K562 (cell line): Measurements from ENCODE around the gene TMEM121. TPM values are rescaled to one million over a fixed set of nuclear protein-coding genes. Genes with fewer than 3 reads are reported as not detected.

Experiments used
- CBX3 ChIP-seq, 2 experiments: IDR thresholded peaks; 1 replicate in 1 of 2; 2 replicates in 1 of 2; pipeline ENCODE4 v1.6.1; 2012; ENCODE audit warnings: inconsistent platforms in 2 of 2, low read length in 2 of 2, borderline replicate concordance in 1 of 2, control low read depth in 1 of 2
- CBX8 ChIP-seq: fragments of 200-600 bp; sonication (generic); IDR thresholded peaks from 2 replicates; pipeline ENCODE4 v1.6.1; 2012; ENCODE audit warnings: borderline replicate concordance, mixed run types, low read depth, mild to moderate bottlenecking, moderate library complexity, mixed read lengths, low read length, control low read depth, inconsistent platforms; ENCODE audit not compliant: poor library complexity, severe bottlenecking; ENCODE audit errors: extremely low read depth
- CC2D1A ChIP-seq: fragments of 450-650 bp; IDR thresholded peaks from 2 replicates; pipeline ENCODE4 v1.6.1; 2017; ENCODE audit warnings: mild to moderate bottlenecking
- COPS2 ChIP-seq: fragments of 450-650 bp; conservative IDR thresholded peaks from 2 replicates; pipeline ENCODE4 v1.6.1; 2016; ENCODE audit warnings: mild to moderate bottlenecking, moderate library complexity
- ETV5 ChIP-seq: sonication (generic); formaldehyde crosslinking; IDR thresholded peaks from 2 replicates; pipeline ENCODE4 v1.4.0; 2020; ENCODE audit warnings: low read depth, mild to moderate bottlenecking, missing genetic modification reagents
- FIP1L1 ChIP-seq: fragments of 200-400 bp; formaldehyde crosslinking; IDR thresholded peaks from 2 replicates; pipeline ENCODE4 v1.6.1; 2018; ENCODE audit warnings: mild to moderate bottlenecking, low read depth, low read length; ENCODE audit not compliant: poor library complexity, severe bottlenecking
- HIVEP1 ChIP-seq: fragments of 250-450 bp; sonication (Bioruptor Pico); IDR thresholded peaks from 2 replicates; pipeline ENCODE4 v1.4.0; 2020; ENCODE audit warnings: mild to moderate bottlenecking
- HMG20A ChIP-seq: fragments of 450-650 bp; formaldehyde crosslinking; conservative IDR thresholded peaks from 2 replicates; pipeline ENCODE4 v1.4.0; 2020; ENCODE audit warnings: mild to moderate bottlenecking, mixed read lengths
- HSF4 ChIP-seq: fragments of 250-450 bp; sonication (Bioruptor Pico); IDR thresholded peaks from 2 replicates; pipeline ENCODE4 v2.1.2; 2022; ENCODE audit warnings: mild to moderate bottlenecking, moderate library complexity, borderline replicate concordance
- JUND ChIP-seq, 2 experiments: IDR thresholded peaks; 2 replicates in 1 of 2; 3 replicates in 1 of 2; pipeline ENCODE4 v1.6.1; 2011; ENCODE audit warnings: borderline replicate concordance in 2 of 2, low read depth in 2 of 2, low read length in 2 of 2, improper control_type of control experiment in 1 of 2, missing biosample characterization in 1 of 2, missing genetic modification characterization in 1 of 2, missing genetic modification reagents in 1 of 2
- KLF10 ChIP-seq: fragments of 250-450 bp; sonication (Bioruptor Pico); IDR thresholded peaks from 2 replicates; pipeline ENCODE4 v1.6.1; 2021; ENCODE audit warnings: matching md5 sums
- MCM2 ChIP-seq: fragments of 450-650 bp; IDR thresholded peaks from 2 replicates; pipeline ENCODE4 v1.6.1; 2017; ENCODE audit warnings: low read depth, mild to moderate bottlenecking
- MCM3 ChIP-seq: fragments of 450-650 bp; IDR thresholded peaks from 2 replicates; pipeline ENCODE4 v1.6.1; 2016
- NFE2L1 ChIP-seq: fragments of 450-650 bp; IDR thresholded peaks from 2 replicates; pipeline ENCODE4 v1.6.1; 2016; ENCODE audit warnings: missing genetic modification characterization, low read depth, mild to moderate bottlenecking, missing compliant biosample characterization, moderate library complexity, borderline replicate concordance
- PCBP2 ChIP-seq: fragments of 200-400 bp; formaldehyde crosslinking; IDR thresholded peaks from 2 replicates; pipeline ENCODE4 v1.6.1; 2018; ENCODE audit warnings: low read length, low read depth, mild to moderate bottlenecking, moderate library complexity; ENCODE audit not compliant: poor library complexity, severe bottlenecking
- RNF219 ChIP-seq: fragments of 250-450 bp; sonication (Bioruptor Pico); IDR thresholded peaks from 2 replicates; pipeline ENCODE4 v1.5.0; 2022; ENCODE audit warnings: mild to moderate bottlenecking
- RUNX1 ChIP-seq: sonication (generic); IDR thresholded peaks from 2 replicates; pipeline ENCODE4 v1.6.1; 2016; ENCODE audit warnings: antibody characterized with exemption, low read depth
- SMAD2 ChIP-seq: fragments of 150-350 bp; IDR thresholded peaks from 2 replicates; pipeline ENCODE4 v1.6.1; 2014; ENCODE audit warnings: low read depth, mild to moderate bottlenecking, low read length
- SRSF7 ChIP-seq: fragments of 200-400 bp; formaldehyde crosslinking; optimal IDR thresholded peaks from 2 replicates; pipeline ENCODE3; 2017; ENCODE audit warnings: mild to moderate bottlenecking, low read depth, low read length
- TAF7 ChIP-seq: fragments of 450-650 bp; IDR thresholded peaks from 2 replicates; pipeline ENCODE4 v1.6.1; 2016; ENCODE audit warnings: missing genetic modification characterization, missing compliant biosample characterization
- TFAM ChIP-seq: fragments of 250-450 bp; sonication (Bioruptor Pico); conservative IDR thresholded peaks from 2 replicates; pipeline ENCODE4 v1.5.0; 2021; ENCODE audit warnings: mild to moderate bottlenecking, moderate library complexity
- TFAP4 ChIP-seq: sonication (generic); formaldehyde crosslinking; IDR thresholded peaks from 2 replicates; pipeline ENCODE4 v1.8.0; 2022; ENCODE audit warnings: missing genetic modification reagents, mild to moderate bottlenecking, moderate library complexity, borderline replicate concordance
- YBX1 ChIP-seq: fragments of 450-650 bp; IDR thresholded peaks from 2 replicates; pipeline ENCODE4 v1.7.1; 2016; ENCODE audit warnings: mild to moderate bottlenecking
- ZBTB7A ChIP-seq: IDR thresholded peaks from 2 replicates; pipeline ENCODE4 v1.6.1; 2011; ENCODE audit warnings: low read depth, mild to moderate bottlenecking, low read length, moderate library complexity, borderline replicate concordance; ENCODE audit not compliant: control insufficient read depth
- ZNF146 ChIP-seq: IDR thresholded peaks from one replicate; pipeline ENCODE4 v1.6.1; 2018; ENCODE audit warnings: missing compliant biosample characterization; ENCODE audit not compliant: unreplicated experiment
- ZNF175 ChIP-seq: fragments of 200-800 bp; sonication (Bioruptor generic); IDR thresholded peaks from 2 replicates; pipeline ENCODE4 v1.6.1; 2016; ENCODE audit warnings: low read depth, mild to moderate bottlenecking, missing genetic modification characterization, missing compliant biosample characterization
- ZNF696 ChIP-seq: fragments of 250-450 bp; sonication (Bioruptor Pico); conservative IDR thresholded peaks from 2 replicates; pipeline ENCODE4 v1.4.0; 2020; ENCODE audit warnings: mild to moderate bottlenecking, moderate library complexity
- ZNF766 ChIP-seq: fragments of 200-800 bp; sonication (Bioruptor generic); conservative IDR thresholded peaks from 2 replicates; pipeline ENCODE4 v1.6.1; 2016; ENCODE audit warnings: missing genetic modification characterization, missing compliant biosample characterization
- polyA plus RNA-seq, 8 experiments: library from polyadenylated mRNA; depleted of rRNA in 4 of 8; stranded (reverse) in 5 of 8; unstranded in 3 of 8; fragments of >200 nt; fragmentation: Nextera tagmentation in 2 of 8; fragmentation: Illumina TruSeq in 1 of 8; extraction: Ambion mirVana in 2 of 8; extraction: Trizol in 1 of 8; gene quantifications; 2 replicates each; pipeline versions ENCODE4 v1.2.1 to v1.2.3, GENCODE V29; 2011 to 2014; ENCODE audit warnings: inconsistent platforms in 1 of 8, missing spikeins in 1 of 8
- total RNA-seq, 7 experiments: library from RNA; depleted of rRNA in 6 of 7; stranded (reverse); fragments of >200 nt in 6 of 7; fragmentation: Illumina TruSeq in 2 of 7; extraction: Trizol in 2 of 7; gene quantifications; 2 replicates each; pipeline versions ENCODE4 v1.2.1 to v1.2.3, GENCODE V29; 2011 to 2021; ENCODE audit warnings: low replicate concordance in 1 of 7

The TMEM121 gene
- total and polyA plus RNA-seq, 9 of the 15 experiments (the other 6 are each of a cell fraction or from before 2014, with no cell fraction given) = 0.31 to 0.36 TPM; not detected in 7

- TF ChIP-seq MCM2 = no peak
- no peak for TF ChIP-seq TAF7 (tag)
- no peak for TF ChIP-seq ETV5 (CRISPR knock-in tag)
- TF ChIP-seq ZNF175 = no peak
- TF ChIP-seq MCM3 = no peak
- no peak for TF ChIP-seq PCBP2
- peak; percentile 82; the same call in 1 of the 2 replicates for TF ChIP-seq ZBTB7A
- TF ChIP-seq HIVEP1 = no peak
- TF ChIP-seq COPS2 = no peak
- TF ChIP-seq HSF4 (CRISPR knock-in tag) = no peak
- TF ChIP-seq ZNF696 = no peak
- TF ChIP-seq RUNX1 = no peak
- TF ChIP-seq KLF10 (CRISPR knock-in tag) = no peak
- no peak for TF ChIP-seq ZNF766
- TF ChIP-seq SMAD2 = no peak
- TF ChIP-seq CBX3 (IDR thresholded peaks at IDR 0.05; ENCODE audit: borderline replicate concordance in 1 of 2, low read length in 2 of 2) = no peak
- no peak for TF ChIP-seq NFE2L1 (tag)
- TF ChIP-seq FIP1L1 = no peak
- TF ChIP-seq RNF219 = no peak
- TF ChIP-seq CBX8 = no peak
- TF ChIP-seq YBX1 = no peak
- TF ChIP-seq TFAM (CRISPR knock-in tag) = no peak
- TF ChIP-seq TFAP4 (CRISPR knock-in tag) = peak; percentile 53; the same call in 1 of the 2 replicates
- 0 out of 2 replicates have a peak, but pooled peaks have one; percentile 9 for TF ChIP-seq JUND (IDR thresholded peaks at IDR 0.05; ENCODE audit: borderline replicate concordance, low read depth, low read length)
- TF ChIP-seq JUND (tag; IDR thresholded peaks at IDR 0.05; ENCODE audit: borderline replicate concordance, low read depth, low read length) = no peak
- TF ChIP-seq SRSF7 = no peak
- no peak for TF ChIP-seq CC2D1A
- TF ChIP-seq HMG20A = no peak
- no peak for TF ChIP-seq ZNF146 (CRISPR knock-in tag)
These were observed 40.6 kb upstream of the TMEM121 start (continued) for GRCh38 chr14:105485739-105486162.
